ENCODE measurements around the gene MAIP1. TPM values are rescaled to one million over a fixed set of nuclear protein-coding genes. Genes with fewer than 3 reads are reported as not detected.

Gene MAIP1
- total RNA-seq, 1 experiment from 2014 or later, result 32.3 TPM

GRCh38 chr2:199982126-199982843 lies 26.9 kb downstream of the MAIP1 start:
- no peak overlapping the region for H4K5ac ChIP-seq (ENCODE audit: insufficient read length, low read depth, low read length)
- no peak overlapping the region for H3K4me3 Mint-ChIP-seq
- no peak overlapping the region for H2BK5ac ChIP-seq (ENCODE audit: insufficient read length, low read length)
- H2BK20ac ChIP-seq (ENCODE audit: low read depth, low read length, poor library complexity, severe bottlenecking), result no peak overlapping the region
- H3K4ac ChIP-seq (ENCODE audit: low read depth, low read length), result no peak overlapping the region
- H3K27ac ChIP-seq (ENCODE audit: insufficient read length, low read depth, low read length), result no peak overlapping the region
- peaks cover 4% of the 10 kb centered on the region for H3K23me2 ChIP-seq (ENCODE audit: insufficient read length, low read depth, low read length, poor library complexity, severe bottlenecking)
- H4K91ac ChIP-seq (ENCODE audit: insufficient read length, low read depth, low read length), result no peak overlapping the region
- no peak overlapping the region for H2BK12ac ChIP-seq (ENCODE audit: insufficient read length, low read depth, low read length)
- H3K23ac ChIP-seq (ENCODE audit: insufficient read length, low read depth, low read length), result no peak overlapping the region
- no peaks in the 10 kb centered on the region for H3K27me3 Mint-ChIP-seq (ENCODE audit: low read depth)
- no CpG with 5 or more reads among the region's 5 CpGs for WGBS (ENCODE audit: extremely low coverage, insufficient read length, low lambda C conversion rate)
- H3K27me3 ChIP-seq (ENCODE audit: insufficient read depth, low read length), result no peaks in the 10 kb centered on the region
- no peak overlapping the region for H2BK15ac ChIP-seq (ENCODE audit: low read depth, low read length)
- H2AK5ac ChIP-seq (ENCODE audit: insufficient read length, low read length), result no peak overlapping the region
- peaks cover 0 to 2% (median 0%) of the 10 kb centered on the region in 3 experiments; a peak in 1 of 7 replicates for H3K36me3 Mint-ChIP-seq (ENCODE audit: insufficient read depth in 1 of 3, low read depth in 3 of 3)
- H3K14ac ChIP-seq (ENCODE audit: insufficient read depth, low read length), result no peak overlapping the region
- no peaks in the 10 kb centered on the region for H3K9me3 Mint-ChIP-seq
- H2BK120ac ChIP-seq (ENCODE audit: low read depth, low read length, poor library complexity, severe bottlenecking), result no peak overlapping the region
- H4K20me1 ChIP-seq (ENCODE audit: control insufficient read depth, insufficient read depth, insufficient read length), result no peaks in the 10 kb centered on the region
- peaks cover 26 to 38% of the 10 kb centered on the region in 2 experiments for H3K4me1 Mint-ChIP-seq
- H3K4me2 ChIP-seq (ENCODE audit: insufficient read depth, insufficient read length, low read length), result no peak overlapping the region
- H3K18ac ChIP-seq (ENCODE audit: insufficient read length, low read depth, low read length), result no peak overlapping the region
- no peaks in the 10 kb centered on the region for H3K9me3 ChIP-seq (ENCODE audit: control insufficient read depth, low read depth, low read length)
- no peak overlapping the region for H3K56ac ChIP-seq (ENCODE audit: insufficient read length, low read depth, low read length)
- H2AFZ ChIP-seq (ENCODE audit: low read length), result no peak overlapping the region
- H3K4me1 ChIP-seq (ENCODE audit: insufficient read depth, low read length), result peaks cover 3% of the 10 kb centered on the region
- no peaks in the 10 kb centered on the region for H3K79me2 ChIP-seq (ENCODE audit: insufficient read depth, low read length)
- no peak for TF ChIP-seq CTCF (conservative IDR thresholded peaks at IDR 0.05)
- H3T11ph ChIP-seq (ENCODE audit: low read length), result no peak overlapping the region
- DNase-seq, result no peak
- no peak overlapping the region for H4K8ac ChIP-seq (replicated peaks; ENCODE audit: insufficient read length, low read depth, low read length)
- H3K9ac ChIP-seq (ENCODE audit: extremely low read depth, insufficient read length, low read length), result no peak overlapping the region
- peak overlapping the region in 1 of 3 experiments; percentile 54; a peak in 3 of 7 replicates for H3K27ac Mint-ChIP-seq
- no peaks in the 10 kb centered on the region for H3K79me1 ChIP-seq (ENCODE audit: insufficient read depth, low read depth, low read length, poor library complexity, severe bottlenecking)
